HG03432 (cell line): ENCODE results near the gene DLG1.

Experiments used
- ATAC-seq: cut with Tn5 transposase; IDR thresholded peaks from one replicate; pipeline ENCODE4 v1.9.1; 2021; ENCODE audit warnings: mild to moderate bottlenecking, moderate library complexity; ENCODE audit not compliant: unreplicated experiment

Gene DLG1

GRCh38 chr3:197298341-197298944 lies at the start of gene DLG1:
DLG1 (minus strand) TSS chr3:197298612; CDS start chr3:197297204, 1,408 bp downstream.
- ATAC-seq, result peak; percentile 64

DNA sequence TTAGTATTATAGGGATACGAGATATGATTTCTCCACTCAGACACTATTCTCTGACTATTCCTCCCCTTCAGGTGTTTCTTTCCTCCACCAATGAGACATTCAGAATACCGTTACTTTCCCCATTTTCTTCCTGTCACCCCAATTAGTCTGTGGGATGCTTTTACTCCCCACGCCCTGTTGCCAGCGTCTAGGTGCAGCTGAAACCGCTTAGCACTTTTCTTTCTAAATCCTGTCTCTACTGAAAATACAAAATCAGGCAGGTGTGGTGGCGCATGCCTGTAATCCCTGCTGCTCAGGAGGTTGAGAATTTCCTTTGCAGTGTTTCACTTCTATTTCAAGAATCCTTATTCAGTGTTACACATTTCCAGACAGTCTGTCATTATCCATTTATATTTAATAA lies 49.6 kb upstream of the DLG1 start:
- ATAC-seq, result no peak

DNA sequence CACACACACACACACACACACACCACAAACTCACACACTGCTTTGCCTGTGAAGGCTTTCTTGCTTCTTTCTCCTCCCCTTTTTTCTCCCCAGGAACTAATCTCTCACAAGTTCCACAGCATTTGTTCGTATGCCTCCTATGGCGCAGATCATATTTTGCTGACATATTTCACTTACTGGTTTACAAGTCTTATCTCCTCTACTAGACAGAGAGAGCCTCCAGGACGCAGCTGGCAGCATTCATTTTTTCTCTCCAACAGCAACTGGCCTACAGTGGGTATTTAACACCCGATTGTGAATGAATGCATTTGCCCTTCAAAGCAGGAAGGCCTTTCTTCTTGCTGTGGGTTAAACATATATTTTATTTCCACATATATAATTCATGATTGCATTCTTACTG lies 47.0 kb upstream of the DLG1 start:
- ATAC-seq, result no peak

DNA sequence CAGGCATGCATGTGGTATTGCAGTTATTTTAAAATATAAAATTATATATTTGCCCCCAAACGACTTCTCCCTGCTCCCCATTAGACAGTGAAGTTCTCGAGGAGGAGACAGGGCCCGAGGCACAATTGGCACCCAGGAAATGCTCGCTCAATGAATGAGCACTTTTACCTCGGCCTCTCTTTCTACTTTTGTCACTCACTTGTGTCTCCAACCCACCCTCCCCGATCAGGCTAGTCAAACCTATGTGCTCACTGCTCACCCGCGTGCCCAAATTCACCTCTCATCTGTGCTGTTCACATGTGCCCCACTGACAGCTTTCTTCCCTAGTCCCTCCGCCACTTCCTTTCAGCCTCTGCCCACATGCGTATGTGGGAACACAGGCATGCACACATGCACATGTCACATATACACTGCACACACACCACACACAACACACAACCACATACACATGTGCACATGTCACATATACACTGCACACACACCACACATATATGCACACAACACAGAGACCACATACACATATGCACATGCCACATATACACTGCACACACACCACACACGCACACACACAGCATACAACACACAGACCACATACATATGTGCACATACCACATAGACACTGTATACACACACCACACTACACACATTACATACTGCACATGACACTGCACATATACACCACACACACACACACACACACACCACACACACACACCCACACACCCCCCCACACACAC lies 46.3 kb upstream of the DLG1 start:
- no peak for ATAC-seq

GRCh38 chr3:197343656-197344408 lies 45.4 kb upstream of the DLG1 start:
- no peak for ATAC-seq

GRCh38 chr3:197343111-197343510 lies 44.7 kb upstream of the DLG1 start:
- no peak for ATAC-seq

DNA sequence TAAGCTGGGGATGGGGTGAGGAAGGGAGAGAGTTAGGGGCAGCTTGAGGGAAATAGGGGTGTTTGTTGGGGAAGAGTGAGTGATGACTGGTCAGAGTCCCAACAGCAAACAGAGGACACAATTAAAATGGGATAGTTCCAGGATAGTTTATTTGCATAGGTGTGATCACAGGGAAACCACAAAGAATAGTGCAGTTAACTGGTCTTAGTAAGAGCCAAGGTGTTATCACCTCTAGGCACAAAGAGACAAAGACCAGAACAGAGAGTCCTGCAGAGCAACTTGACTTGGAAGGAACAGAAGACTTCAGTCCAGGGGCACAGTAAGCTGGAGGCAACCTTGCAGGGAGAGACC lies 42.1 kb upstream of the DLG1 start:
- ATAC-seq, result no peak

DNA sequence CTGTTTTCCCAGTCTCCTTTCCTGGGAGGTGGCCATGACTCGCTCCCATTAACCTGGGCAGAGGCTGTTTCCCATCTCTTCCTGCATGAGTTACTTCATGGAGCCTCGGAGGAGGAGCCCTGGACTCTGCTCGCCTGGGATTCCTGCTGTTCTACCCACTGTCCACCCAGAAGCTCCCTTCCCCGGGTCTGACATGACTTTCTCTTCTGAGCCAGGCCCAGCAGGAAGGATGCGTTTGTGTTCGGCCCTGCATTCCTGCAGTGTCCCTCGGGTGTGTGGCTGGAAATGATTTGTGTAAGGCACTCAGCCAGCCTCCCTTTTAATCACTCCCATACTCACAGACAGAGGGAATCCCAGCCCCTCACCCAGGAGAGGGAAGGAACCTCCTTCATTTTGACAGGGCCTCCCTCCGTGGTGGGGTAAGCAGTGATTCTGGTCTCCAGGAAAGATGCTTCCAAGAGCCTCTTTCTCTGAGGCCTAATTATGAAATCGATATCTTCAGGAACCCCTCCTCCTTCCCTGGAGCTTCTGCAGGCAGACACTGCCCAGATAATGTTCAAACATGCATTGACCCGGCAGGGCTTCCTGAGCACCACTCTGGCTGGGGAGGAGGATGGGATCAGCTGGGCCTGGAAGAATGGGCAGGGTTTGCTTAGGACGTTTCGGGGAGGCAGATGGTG lies 41.6 kb upstream of the DLG1 start:
- no peak for ATAC-seq

- ATAC-seq, result no peak
Observed at GRCh38 chr3:197338586-197338985, 40.2 kb upstream of the DLG1 start.

- no peak for ATAC-seq
Observed at GRCh38 chr3:197337656-197338055, 39.2 kb upstream of the DLG1 start.

- ATAC-seq, result no peak
Observed at GRCh38 chr3:197337214-197337613, 38.8 kb upstream of the DLG1 start.

DNA sequence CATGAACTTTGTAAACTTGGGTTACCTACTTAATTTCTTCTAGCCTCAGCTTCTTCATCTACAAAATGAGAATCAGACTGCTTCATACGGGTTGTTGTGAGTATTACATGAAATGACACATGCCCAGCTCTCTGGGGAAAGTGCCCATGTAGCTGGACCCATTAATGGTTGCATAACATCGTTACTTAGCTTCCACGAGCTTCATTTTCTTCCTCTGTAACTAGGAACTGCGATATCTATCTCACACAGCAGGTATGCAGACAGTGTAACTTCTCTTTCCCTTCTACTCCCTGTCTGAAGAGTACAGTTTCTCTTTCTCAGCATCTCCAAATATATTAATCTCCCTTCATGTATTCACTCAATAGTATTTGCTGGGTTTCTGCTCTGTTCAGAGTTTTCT lies 37.9 kb upstream of the DLG1 start:
- no peak for ATAC-seq

DNA sequence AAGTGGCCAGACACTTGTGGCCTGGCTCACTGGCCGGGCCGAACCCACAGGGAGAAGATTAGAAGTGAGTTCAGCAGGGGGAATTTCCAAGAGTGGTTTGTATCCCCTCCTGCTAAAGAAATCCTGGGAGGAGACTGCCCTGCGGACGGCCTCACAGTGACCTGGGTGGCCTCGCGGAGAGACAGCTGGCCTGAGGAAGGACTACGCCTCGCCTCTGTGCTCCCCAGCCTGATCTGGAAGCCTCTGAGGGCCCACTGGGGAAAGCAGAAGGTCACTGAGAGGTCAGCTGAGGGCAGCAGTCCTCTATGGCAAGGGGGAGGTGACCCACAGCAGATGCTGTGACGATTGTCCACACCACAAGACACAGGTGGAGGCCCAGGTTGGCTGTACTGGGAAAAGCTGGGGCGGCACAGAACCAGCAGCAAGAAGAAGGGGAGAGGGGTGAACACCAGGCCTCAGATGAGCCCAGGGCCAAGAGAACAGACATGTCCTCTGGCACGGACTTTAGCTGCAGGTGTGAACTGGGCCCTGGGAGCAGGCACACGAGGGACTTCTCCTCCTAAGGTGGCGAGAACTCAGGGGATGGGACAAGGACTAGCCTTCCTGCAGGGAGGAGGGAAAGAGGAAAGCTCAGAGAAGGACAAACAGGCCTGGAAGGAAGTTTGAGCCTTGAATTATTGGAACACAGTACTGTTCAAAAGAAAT lies 37.2 kb upstream of the DLG1 start:
- no peak for ATAC-seq

- no peak for ATAC-seq
Observed at GRCh38 chr3:197333901-197334639, 35.7 kb upstream of the DLG1 start.

DNA sequence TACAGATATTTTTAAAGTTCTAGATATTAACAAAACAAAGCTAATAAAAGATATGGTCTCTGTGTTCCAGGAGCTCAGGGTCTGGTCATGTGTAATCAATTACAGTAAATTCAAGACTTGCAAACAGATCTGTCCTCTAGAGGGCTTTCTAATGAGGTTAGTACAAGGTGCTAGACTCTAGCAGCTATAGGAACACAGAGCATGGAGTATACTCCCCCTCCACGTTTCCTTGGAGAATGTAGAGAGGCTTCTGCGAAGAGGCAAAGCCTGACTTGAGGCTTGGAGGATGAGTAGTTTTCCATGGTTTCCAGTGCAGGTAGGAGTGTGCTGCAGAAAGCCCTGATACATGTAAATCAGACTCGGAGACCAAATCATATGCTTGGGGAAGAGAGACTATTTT lies 32.7 kb upstream of the DLG1 start:
- no peak for ATAC-seq

DNA sequence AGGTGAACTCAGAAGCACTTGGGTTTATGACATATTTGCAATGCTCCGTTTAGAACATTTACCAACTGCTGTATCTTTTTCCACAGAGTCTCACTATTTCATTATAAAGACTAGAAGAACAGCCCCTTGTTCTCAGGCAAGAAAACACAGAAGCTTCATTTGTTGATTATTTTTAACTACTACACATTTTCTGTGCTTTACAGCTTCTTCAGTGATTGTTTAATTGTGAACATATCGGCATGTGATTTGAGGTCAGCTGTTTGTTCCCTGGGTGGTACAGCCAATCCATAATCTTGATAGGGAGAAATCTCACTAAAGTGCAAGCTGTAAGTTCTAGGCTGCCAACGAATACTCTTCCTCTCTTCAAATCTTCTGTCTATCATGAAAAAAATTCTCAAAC lies 31.0 kb upstream of the DLG1 start:
- no peak for ATAC-seq

- no peak for ATAC-seq
Observed at GRCh38 chr3:197328198-197328597, 29.8 kb upstream of the DLG1 start.

GRCh38 chr3:197327701-197328100 lies 29.3 kb upstream of the DLG1 start:
- no peak for ATAC-seq

DNA sequence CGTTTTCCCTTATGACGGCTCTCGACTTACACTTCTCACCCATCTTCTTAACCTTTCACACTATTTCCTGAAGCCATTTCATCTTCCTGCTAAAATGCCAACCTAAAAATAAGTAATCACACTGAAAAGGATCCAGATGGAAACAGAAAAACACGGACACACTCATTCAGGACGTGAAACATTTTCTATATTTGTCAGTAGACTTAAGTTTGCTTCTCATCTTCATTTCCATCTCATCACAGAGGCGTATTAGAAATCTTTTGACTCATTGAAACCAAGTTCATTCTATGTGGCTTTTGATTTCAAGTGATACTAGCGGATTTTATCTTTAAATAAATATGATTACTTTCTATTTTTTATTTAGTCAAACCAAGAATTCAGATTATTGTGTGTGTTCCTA lies 27.4 kb upstream of the DLG1 start:
- no peak for ATAC-seq

GRCh38 chr3:197322149-197322548 lies 23.7 kb upstream of the DLG1 start:
- ATAC-seq, result no peak
